Effector memory CD8-positive, alpha-beta T cell (primary cell): ENCODE results near the gene DSTN.

Experiments used
- ATAC-seq: fragments of 150-1000 bp; cut with Tn5 transposase; replicated peaks from 2 replicates; pipeline ENCODE4 v1.10.0; 2021; ENCODE audit warnings: mild to moderate bottlenecking, moderate library complexity
- DNase-seq, 3 experiments: peaks; one replicate each; pipeline ENCODE4 v3.0.0; 2021
- H3K27ac Mint-ChIP-seq, 2 donors: one replicate each; pipeline ENCODE4 v1.8.0; 2022; ENCODE audit warnings: mild to moderate bottlenecking in 2 of 2, mixed read lengths in 2 of 2, moderate library complexity in 2 of 2
- H3K27me3 Mint-ChIP-seq, 2 donors: one replicate each; pipeline ENCODE4 v1.8.0; 2022; ENCODE audit warnings: mixed read lengths in 2 of 2
- H3K36me3 Mint-ChIP-seq: one replicate; pipeline ENCODE4 v1.8.0; 2022; ENCODE audit warnings: mild to moderate bottlenecking, moderate library complexity, mixed read lengths; ENCODE audit not compliant: insufficient read depth
- H3K4me1 Mint-ChIP-seq, 2 donors: one replicate each; pipeline ENCODE4 v1.8.0; 2022; ENCODE audit warnings: low read depth in 2 of 2, mixed read lengths in 2 of 2
- H3K4me3 Mint-ChIP-seq, 2 donors: one replicate each; pipeline ENCODE4 v1.8.0; 2022; ENCODE audit warnings: mild to moderate bottlenecking in 2 of 2, mixed read lengths in 2 of 2, moderate library complexity in 2 of 2
- H3K9me3 Mint-ChIP-seq, 2 donors: one replicate each; pipeline ENCODE4 v1.8.0; 2022; ENCODE audit warnings: mixed read lengths in 2 of 2

Gene DSTN

DNA sequence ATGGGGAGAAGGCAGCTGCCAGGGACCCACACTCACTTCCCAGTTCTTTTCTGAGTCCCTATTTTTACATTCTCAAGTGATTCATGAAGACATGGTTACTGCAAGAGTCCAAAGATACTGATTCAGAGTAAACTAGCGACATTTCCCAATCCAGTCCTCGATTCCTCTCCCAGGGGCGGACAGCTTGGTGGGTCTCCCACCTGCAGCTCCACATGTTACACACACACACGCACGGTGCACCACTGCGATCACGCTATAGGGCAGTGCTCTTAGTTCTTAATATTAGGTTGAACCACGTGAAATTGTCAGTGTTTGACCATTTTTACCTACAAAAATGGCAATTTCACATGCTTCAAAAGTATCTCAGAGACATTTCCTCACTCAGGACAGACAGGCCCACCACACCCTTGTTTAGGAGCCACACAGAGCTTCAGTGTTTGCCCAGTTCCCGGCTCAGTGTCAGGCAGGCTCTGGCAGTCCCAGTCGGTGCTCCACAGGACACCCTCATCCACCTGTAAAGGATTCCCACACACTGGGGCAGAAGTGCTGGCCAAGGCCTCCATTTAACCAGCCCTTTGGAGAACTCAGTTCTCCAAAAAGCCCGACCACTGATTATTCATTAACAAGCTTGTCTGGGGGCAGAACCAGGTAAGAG, 60.4 kb downstream of the DSTN start:
- Mint-ChIP-seq H3K27ac (no peak overlapping the region), H3K4me1 (no peaks in the 10 kb centered on the region)
- ATAC-seq: no peak

DNA sequence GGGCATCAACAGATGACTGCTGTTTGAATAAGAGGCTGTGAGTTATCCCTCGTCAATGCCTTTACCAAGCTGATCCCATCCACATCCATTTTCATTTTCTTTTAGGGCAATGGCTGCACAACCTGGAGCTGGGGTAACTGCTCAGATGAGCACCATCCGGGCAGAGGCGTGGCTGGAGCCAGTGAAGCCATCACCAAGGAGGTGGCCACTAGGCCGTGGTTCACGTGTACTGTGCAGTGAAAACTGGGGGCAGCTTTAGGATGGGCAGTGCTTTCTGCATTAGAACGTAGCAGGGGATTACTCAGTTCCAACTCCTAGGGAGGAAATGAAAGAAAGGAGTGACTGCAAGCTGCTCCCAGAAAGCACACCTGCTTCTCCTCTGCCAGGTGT, 60.9 kb downstream of the DSTN start:
- ATAC-seq (no peak), DNase-seq (no peak)
- peaks cover 22% of the 10 kb centered on the region for H3K36me3 Mint-ChIP-seq
- H3K4me3 Mint-ChIP-seq: no peak overlapping the region
- peak overlapping the region in 1 of 2 donors; percentile 70 for H3K27ac Mint-ChIP-seq
- no peaks in the 10 kb centered on the region for H3K4me1 Mint-ChIP-seq
- H3K27me3 Mint-ChIP-seq: no peaks in the 10 kb centered on the region
- no peaks in the 10 kb centered on the region for H3K9me3 Mint-ChIP-seq

More for the DNA sequence above, 60.4 kb downstream of the DSTN start:
- DNase-seq: no peak
- no peak overlapping the region for H3K4me3 Mint-ChIP-seq
- H3K27me3 Mint-ChIP-seq: no peaks in the 10 kb centered on the region
- peaks cover 20% of the 10 kb centered on the region for H3K36me3 Mint-ChIP-seq
- no peaks in the 10 kb centered on the region for H3K9me3 Mint-ChIP-seq

GRCh38 chr20:17631576-17632319, 61.9 kb downstream of the DSTN start:
- Mint-ChIP-seq H3K9me3 (no peaks in the 10 kb centered on the region), H3K4me3 (no peak overlapping the region), H3K27me3 (no peaks in the 10 kb centered on the region), H3K27ac (peak overlapping the region; percentile 70 to 71), H3K4me1 (no peaks in the 10 kb centered on the region), H3K36me3 (peaks cover 20% of the 10 kb centered on the region)
- DNase-seq (no peak), ATAC-seq (no peak)

GRCh38 chr20:17633221-17633849, 63.5 kb downstream of the DSTN start:
- Mint-ChIP-seq H3K36me3 (peaks cover 23% of the 10 kb centered on the region), H3K9me3 (no peaks in the 10 kb centered on the region)
- no peak for ATAC-seq

DNA sequence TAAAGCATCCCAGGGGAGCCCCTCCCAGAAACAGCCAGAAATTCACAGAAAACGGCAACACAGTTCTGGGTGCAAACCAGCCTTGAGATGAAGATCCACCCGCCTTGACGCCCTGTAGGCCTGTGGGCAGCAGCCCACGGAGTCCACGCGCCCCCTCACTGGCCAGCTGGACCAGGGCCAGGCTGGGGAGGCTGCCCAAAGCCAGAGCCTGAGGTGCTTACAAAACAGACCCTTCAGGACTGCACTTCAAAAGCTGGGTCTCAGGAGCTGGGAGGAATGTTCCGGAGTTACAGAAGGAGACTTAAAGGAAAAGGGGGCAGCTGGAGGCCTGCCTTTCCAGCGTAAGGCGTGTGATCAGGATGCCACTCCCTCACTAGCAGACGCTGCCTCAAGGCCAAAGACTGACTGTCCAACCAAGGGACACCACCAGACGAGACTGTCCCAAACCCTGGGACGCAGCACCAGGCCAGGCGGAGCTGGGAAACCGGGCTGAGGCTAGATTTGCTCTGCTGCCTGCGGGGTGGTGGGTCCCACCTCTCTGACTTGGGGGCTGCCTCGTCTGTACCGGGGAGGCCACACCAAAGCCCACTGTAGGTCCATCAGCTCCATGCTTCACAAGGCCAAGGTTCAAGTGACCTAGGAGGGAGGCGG, 64.1 kb downstream of the DSTN start:
- Mint-ChIP-seq H3K27me3 (no peaks in the 10 kb centered on the region), H3K27ac (peak overlapping the region in 1 of 2 donors; percentile 29), H3K9me3 (no peaks in the 10 kb centered on the region), H3K4me3 (no peak overlapping the region), H3K36me3 (peaks cover 23% of the 10 kb centered on the region), H3K4me1 (no peaks in the 10 kb centered on the region)
- DNase-seq: no peak
- no peak for ATAC-seq

More at GRCh38 chr20:17633221-17633849, 63.5 kb downstream of the DSTN start:
- Mint-ChIP-seq H3K27ac (peak overlapping the region in 1 of 2 donors; percentile 29), H3K27me3 (no peaks in the 10 kb centered on the region), H3K4me3 (no peak overlapping the region), H3K4me1 (no peaks in the 10 kb centered on the region)
- no peak for DNase-seq

- no peak for ATAC-seq
- peaks cover 27% of the 10 kb centered on the region for H3K36me3 Mint-ChIP-seq
- no peaks in the 10 kb centered on the region for H3K27me3 Mint-ChIP-seq
- DNase-seq: no peak
- no peak overlapping the region for H3K27ac Mint-ChIP-seq
- H3K9me3 Mint-ChIP-seq: no peaks in the 10 kb centered on the region
- no peaks in the 10 kb centered on the region for H3K4me1 Mint-ChIP-seq
- H3K4me3 Mint-ChIP-seq: no peak overlapping the region
These were observed 64.9 kb downstream of the DSTN start for GRCh38 chr20:17634661-17635331.

- Mint-ChIP-seq H3K9me3 (no peaks in the 10 kb centered on the region), H3K4me3 (no peak overlapping the region), H3K27me3 (no peaks in the 10 kb centered on the region), H3K27ac (peak overlapping the region in 1 of 2 donors; percentile 15), H3K4me1 (no peaks in the 10 kb centered on the region), H3K36me3 (peaks cover 29% of the 10 kb centered on the region)
- no peak for ATAC-seq
- DNase-seq: no peak
These were observed 65.7 kb downstream of the DSTN start for GRCh38 chr20:17635332-17636244.

DNA sequence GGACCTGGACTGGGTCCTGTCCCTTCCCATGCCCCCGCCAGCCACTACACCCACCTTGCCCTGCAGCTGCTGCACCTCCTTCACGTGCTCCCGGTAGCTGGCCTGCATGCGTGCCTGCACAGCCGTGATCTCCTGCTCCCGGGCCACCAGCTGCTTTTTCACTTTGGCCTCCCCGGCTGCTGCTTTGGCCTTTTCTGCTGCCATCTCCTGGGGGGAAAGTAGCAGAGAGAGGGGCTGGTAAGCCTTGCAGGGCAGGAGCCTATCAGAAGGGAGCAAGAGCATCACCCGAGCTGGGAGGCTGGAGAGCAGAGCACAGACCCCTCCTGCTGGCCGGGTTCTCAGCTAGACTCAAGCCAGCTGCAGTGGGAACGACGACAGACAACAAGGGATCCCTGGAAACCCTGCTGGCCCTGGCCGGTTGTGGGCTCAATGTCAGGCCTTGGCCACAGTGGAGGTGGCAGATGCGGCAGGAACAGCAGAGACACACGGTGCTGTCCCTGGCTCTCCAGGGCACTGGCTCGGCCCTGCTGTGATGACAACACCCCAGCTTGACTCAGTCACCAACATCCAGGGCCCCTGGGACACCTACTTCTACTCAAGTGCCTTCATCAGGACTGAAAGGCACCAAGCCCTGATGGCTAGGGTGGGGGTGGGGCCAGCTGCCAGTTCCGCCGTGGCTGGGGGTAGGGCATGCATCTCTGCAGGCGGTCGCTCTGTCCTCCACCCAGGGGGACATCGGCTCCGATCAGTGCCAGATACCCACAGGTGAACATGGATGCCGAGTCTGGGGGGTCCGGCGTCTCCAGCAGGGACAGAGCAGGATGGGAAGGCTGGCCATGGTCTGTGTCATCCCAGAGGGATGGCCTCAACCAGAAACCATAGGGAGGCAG, 66.9 kb downstream of the DSTN start:
- H3K9me3 Mint-ChIP-seq: no peaks in the 10 kb centered on the region
- no peaks in the 10 kb centered on the region for H3K4me1 Mint-ChIP-seq
- H3K27ac Mint-ChIP-seq: no peak overlapping the region
- H3K27me3 Mint-ChIP-seq: no peaks in the 10 kb centered on the region
- no peak for ATAC-seq
- H3K4me3 Mint-ChIP-seq: no peak overlapping the region
- no peak for DNase-seq
- peaks cover 29% of the 10 kb centered on the region for H3K36me3 Mint-ChIP-seq

GRCh38 chr20:17637413-17637780, 67.5 kb downstream of the DSTN start:
- Mint-ChIP-seq H3K27me3 (no peaks in the 10 kb centered on the region), H3K9me3 (no peaks in the 10 kb centered on the region), H3K27ac (no peak overlapping the region), H3K4me1 (no peaks in the 10 kb centered on the region), H3K36me3 (peaks cover 26% of the 10 kb centered on the region), H3K4me3 (no peak overlapping the region)
- ATAC-seq (no peak), DNase-seq (no peak)

- H3K36me3 Mint-ChIP-seq: peaks cover 24% of the 10 kb centered on the region
- H3K27me3 Mint-ChIP-seq: no peaks in the 10 kb centered on the region
- ATAC-seq (no peak), DNase-seq (no peak)
- H3K27ac Mint-ChIP-seq: no peak overlapping the region
- no peaks in the 10 kb centered on the region for H3K9me3 Mint-ChIP-seq
- no peak overlapping the region for H3K4me3 Mint-ChIP-seq
- H3K4me1 Mint-ChIP-seq: no peaks in the 10 kb centered on the region
These were observed 68.2 kb downstream of the DSTN start for GRCh38 chr20:17637985-17638640.

- H3K4me1 Mint-ChIP-seq: no peaks in the 10 kb centered on the region
- ATAC-seq (no peak), DNase-seq (no peak)
- no peak overlapping the region for H3K4me3 Mint-ChIP-seq
- H3K27me3 Mint-ChIP-seq: no peaks in the 10 kb centered on the region
- H3K36me3 Mint-ChIP-seq: peaks cover 19% of the 10 kb centered on the region
- no peaks in the 10 kb centered on the region for H3K9me3 Mint-ChIP-seq
- no peak overlapping the region for H3K27ac Mint-ChIP-seq
These were observed 69.0 kb downstream of the DSTN start for GRCh38 chr20:17638835-17639407.
